HepG2 (cell line): Measurements from ENCODE around the gene CDK12. TPM values are rescaled to one million over a fixed set of nuclear protein-coding genes. Genes with fewer than 3 reads are reported as not detected.
"Not testable (repeated sequence)": the region's sequence is repeated elsewhere in the genome, so short reads cannot be mapped to it uniquely, and the experiment has no call there.

Experiments
- ATAC-seq: fragments of 200-7000 bp; cut with Tn5 transposase; 3 replicates; pipeline ENCODE4 v1.9.1; 2020; ENCODE audit warnings: mild to moderate bottlenecking, moderate library complexity
- BruUV-seq: library from RNA; stranded (reverse); fragments of 400-500 nt; replicated peaks from 2 replicates; lab custom pipeline; 2021; lab: Mats Ljungman, UMichigan
- CTCF ChIA-PET: fragments of 300-600 bp; formaldehyde crosslinking; extraction: SDS; loops from one replicate; lab custom pipeline; 2021; ENCODE audit warnings: low total read pairs, inconsistent platforms, low intra/inter-chr PET ratio; lab: Yijun Ruan, JAX
- POLR2A ChIA-PET: fragments of 350-600 bp; sonication (Branson Sonifier 250); formaldehyde crosslinking; loops from one replicate; lab custom pipeline; 2020; ENCODE audit warnings: antibody characterized with exemption, inconsistent platforms; lab: Yijun Ruan, JAX
- DNase-seq: peaks from one replicate; pipeline ENCODE4 v3.0.0-alpha.2; 2015; ENCODE audit warnings: low spot score
- FAIRE-seq: peaks from 3 replicates; lab custom pipeline; 2011; peaks lifted over from hg19 to GRCh38; lab: Jason Lieb, UNC
- H2AFZ ChIP-seq: one replicate; pipeline ENCODE4 v1.6.1; 2011; ENCODE audit warnings: low read length, inconsistent platforms
- H3K27ac ChIP-seq: fragments of 300-600 bp; 3 replicates; pipeline ENCODE4 v1.8.0; 2011; ENCODE audit warnings: mixed run types, mild to moderate bottlenecking, mixed read lengths, low read length, inconsistent platforms; ENCODE audit not compliant: insufficient read depth; ENCODE audit errors: extremely low read length
- H3K27me3 ChIP-seq, 2 experiments: fragments of 200-600 bp in 1 of 2; 2 replicates in 1 of 2; 3 replicates in 1 of 2; pipeline versions ENCODE4 v1.6.0 to v1.8.0; 2011; ENCODE audit warnings: low read length in 2 of 2, mild to moderate bottlenecking in 2 of 2, moderate library complexity in 2 of 2, inconsistent platforms in 1 of 2; ENCODE audit not compliant: insufficient read depth in 2 of 2, control insufficient read depth in 1 of 2
- H3K36me3 ChIP-seq, 2 experiments: fragments of 200-600 bp in 1 of 2; replicated peaks in 1 of 2; 2 replicates in 1 of 2; 3 replicates in 1 of 2; pipeline versions ENCODE4 v1.5.1 to v1.8.0; 2011; ENCODE audit warnings: low read length in 2 of 2, inconsistent platforms in 1 of 2; ENCODE audit not compliant: insufficient read depth in 2 of 2, control insufficient read depth in 1 of 2
- H3K4me1 ChIP-seq: 2 replicates; pipeline ENCODE4 v1.5.1; 2012; ENCODE audit warnings: low read length, inconsistent platforms; ENCODE audit not compliant: insufficient read depth
- H3K4me2 ChIP-seq: 2 replicates; pipeline ENCODE4 v1.6.0; 2011; ENCODE audit warnings: low read depth, low read length, inconsistent platforms
- H3K4me3 ChIP-seq, 3 experiments: fragments of 200-600 bp in 1 of 3; sonication (generic), shearing (Covaris generic) in 1 of 3; replicated peaks in 1 of 3; 2 replicates each; pipeline ENCODE4 v1.5.1; 2011 to 2016; ENCODE audit warnings: low read length in 3 of 3, inconsistent platforms in 2 of 3, low read depth in 2 of 3, mild to moderate bottlenecking in 2 of 3, control low read depth in 1 of 3, mixed read lengths in 1 of 3; ENCODE audit not compliant: insufficient read depth in 1 of 3
- H3K79me2 ChIP-seq: one replicate; pipeline ENCODE4 v1.6.1; 2011; ENCODE audit warnings: low read length, inconsistent platforms; ENCODE audit not compliant: insufficient read depth
- H3K9ac ChIP-seq: 2 replicates; pipeline ENCODE4 v1.6.0; 2011; ENCODE audit warnings: mild to moderate bottlenecking, low read depth, low read length, inconsistent platforms; ENCODE audit not compliant: insufficient read depth
- H3K9me3 ChIP-seq: 2 replicates; pipeline ENCODE4 v1.5.1; 2012; ENCODE audit warnings: mild to moderate bottlenecking, low read length
- H4K20me1 ChIP-seq: 2 replicates; pipeline ENCODE4 v1.6.0; 2011; ENCODE audit warnings: inconsistent platforms, mild to moderate bottlenecking, low read length, moderate library complexity; ENCODE audit not compliant: insufficient read depth
- BRD4 ChIP-seq: sonication (generic); formaldehyde crosslinking; IDR thresholded peaks from 2 replicates; pipeline ENCODE4 v1.4.0; 2020; ENCODE audit warnings: missing genetic modification reagents
- HNF4G ChIP-seq, 2 experiments: sonication (generic) in 1 of 2; formaldehyde crosslinking in 1 of 2; IDR thresholded peaks; 2 replicates each; pipeline versions ENCODE4 v1.4.0 to v1.6.1; 2011 to 2020; ENCODE audit warnings: borderline replicate concordance in 2 of 2, low read depth in 2 of 2, mild to moderate bottlenecking in 2 of 2, low read length in 1 of 2, missing genetic modification reagents in 1 of 2, moderate library complexity in 1 of 2
- MBD4 ChIP-seq: IDR thresholded peaks from 2 replicates; pipeline ENCODE4 v1.6.1; 2012; ENCODE audit warnings: low read length, inconsistent platforms, borderline replicate concordance
- TFDP2 ChIP-seq: sonication (generic); formaldehyde crosslinking; IDR thresholded peaks from 2 replicates; pipeline ENCODE4 v1.4.0; 2020; ENCODE audit warnings: missing genetic modification reagents
- ZBTB37 ChIP-seq: sonication (generic); formaldehyde crosslinking; IDR thresholded peaks from 2 replicates; pipeline ENCODE4 v1.4.0; 2020; ENCODE audit warnings: mild to moderate bottlenecking, missing genetic modification reagents
- ZNF704 ChIP-seq: sonication (generic); formaldehyde crosslinking; IDR thresholded peaks from 2 replicates; pipeline ENCODE4 v1.8.1; 2023; ENCODE audit warnings: mild to moderate bottlenecking, inconsistent platforms, moderate library complexity, missing genetic modification reagents, borderline replicate concordance
- ZNF780A ChIP-seq: sonication (generic); formaldehyde crosslinking; IDR thresholded peaks from 2 replicates; pipeline ENCODE4 v1.8.0; 2022; ENCODE audit warnings: mild to moderate bottlenecking, missing genetic modification reagents, moderate library complexity
- WGBS: methylation state at CpG from one replicate; pipeline ENCODE4 v1.1.6; 2017; ENCODE audit warnings: low lambda C conversion rate; 5-methylcytosine and 5-hydroxymethylcytosine counted together
- in situ Hi-C: cut with HindIII; loops from 2 replicates; pipeline ENCODE4 v1.10.0; 2017; ENCODE audit warnings: low pct_unique_long_range_greater_than_20kb; ENCODE audit not compliant: extremely low pct_ligation_motif_present
- intact Hi-C: fragments of 100-400 bp; cut with micrococcal nuclease; formaldehyde crosslinking; loops from one replicate; pipeline ENCODE4 v1.10.0; 2022; ENCODE audit not compliant: unreplicated experiment
- polyA plus RNA-seq, 8 experiments: library from polyadenylated mRNA; depleted of rRNA in 3 of 8; stranded (reverse) in 7 of 8; unstranded in 1 of 8; fragments of >200 nt; fragmentation: Illumina TruSeq in 4 of 8; extraction: Trizol in 4 of 8; gene quantifications; 2 replicates each; pipeline versions ENCODE4 v1.2.1 to v1.2.3, GENCODE V29; 2011 to 2016; ENCODE audit warnings: low read depth in 4 of 8, missing spikeins in 1 of 8, mixed read lengths in 1 of 8; ENCODE audit not compliant: insufficient read depth in 1 of 8
- total RNA-seq, 5 experiments: library from RNA; depleted of rRNA; stranded (reverse); fragments of >200 nt; fragmentation: Illumina TruSeq; extraction: Trizol; gene quantifications; 2 replicates each; pipeline ENCODE4 v1.2.3, GENCODE V29; 2016; ENCODE audit warnings: low read depth in 1 of 5

CDK12 gene
- total and polyA plus RNA-seq, 2 of the 13 experiments (the other 11 are each of a cell fraction or from before 2014, with no cell fraction given) = 24.0 to 88.6 TPM

- H3K79me2 ChIP-seq, H3K27me3 ChIP-seq, H4K20me1 ChIP-seq, DNase-seq, H3K36me3 ChIP-seq, in situ Hi-C loops, CTCF ChIA-PET, BruUV-seq, ATAC-seq, H3K4me2 ChIP-seq, intact Hi-C loops, H2AFZ ChIP-seq, H3K4me3 ChIP-seq, POLR2A ChIA-PET, H3K27ac ChIP-seq, H3K9ac ChIP-seq, H3K4me1 ChIP-seq, FAIRE-seq, H3K9me3 ChIP-seq: not testable (repeated sequence)
- WGBS = 92% methylated on average over 2 of the region's 2 CpGs
Observed at GRCh38 chr17:39537364-39537763, 76.1 kb downstream of the CDK12 start.

- no peak overlapping the region for H2AFZ ChIP-seq
- H3K4me3 ChIP-seq = no peak overlapping the region
- H3K4me2 ChIP-seq = no peak overlapping the region
- H3K27ac ChIP-seq = no peak overlapping the region
- no TSS peak for BruUV-seq
- no peaks in the 10 kb centered on the region for H4K20me1 ChIP-seq
- H3K36me3 ChIP-seq = no peaks in the 10 kb centered on the region
- ChIA-PET CTCF (no interaction called here), POLR2A (no interaction called here)
- H3K27me3 ChIP-seq = no peaks in the 10 kb centered on the region
- no peak overlapping the region for H3K9ac ChIP-seq
- no peaks in the 10 kb centered on the region for H3K9me3 ChIP-seq
- FAIRE-seq = no peak
- in situ Hi-C loops (no loop called here), intact Hi-C loops (no loop called here)
- no peaks in the 10 kb centered on the region for H3K79me2 ChIP-seq
- DNase-seq = no peak
- peaks cover 7% of the 10 kb centered on the region; the same call in 1 of the 2 replicates for H3K4me1 ChIP-seq
- no peak for TF ChIP-seq TFDP2 (CRISPR knock-in tag)
- TF ChIP-seq BRD4 (CRISPR knock-in tag) = no peak
- TF ChIP-seq MBD4 = no peak
- TF ChIP-seq ZNF780A (CRISPR knock-in tag) = no peak
- TF ChIP-seq ZBTB37 (CRISPR knock-in tag) = no peak
- no peak for TF ChIP-seq ZNF704 (CRISPR knock-in tag)
- TF ChIP-seq HNF4G (IDR thresholded peaks at IDR 0.05; ENCODE audit: borderline replicate concordance, low read depth, low read length) = no peak
- no peak for TF ChIP-seq HNF4G (CRISPR knock-in tag; IDR thresholded peaks at IDR 0.05; ENCODE audit: borderline replicate concordance, low read depth)
- ATAC-seq = no peak
- WGBS = 51% methylated on average over 3 of the region's 3 CpGs
Observed at GRCh38 chr17:39538866-39539265, 77.6 kb downstream of the CDK12 start.
